ENCODE results near the gene SCUBE3.

- TF ChIP-seq TAF1 (IDR thresholded peaks at IDR 0.05; ENCODE audit: low read depth, low read length) (no peak), POLR2A (IDR thresholded peaks at IDR 0.05; ENCODE audit: low read depth, low read length) (no peak), POLR2AphosphoS5 (IDR thresholded peaks at IDR 0.05; ENCODE audit: low read depth, low read length) (no peak), SPI1 (IDR thresholded peaks at IDR 0.05; ENCODE audit: low read depth, low read length) (no peak)
These were observed 65.0 kb downstream of the SCUBE3 start for GRCh38 chr6:35278708-35279107.

Data from GM12891 (cell line).